HCT116 (cell line): ENCODE data around the gene COL7A1.

Source experiments
- ATF3 ChIP-seq: IDR thresholded peaks from 2 replicates; pipeline ENCODE4 v1.6.1; 2012
- CEBPB ChIP-seq: IDR thresholded peaks from 2 replicates; pipeline ENCODE4 v1.6.1; 2012; ENCODE audit warnings: low read depth
- CTCF ChIP-seq, 3 experiments: fragments of 200-600 bp in 1 of 3; sonication (generic) in 1 of 3; IDR thresholded peaks in 2 of 3; conservative IDR thresholded peaks in 1 of 3; 2 replicates each; pipeline ENCODE4 v1.5.1; 2012 to 2017; ENCODE audit warnings: low read depth in 2 of 3, low read length in 2 of 3, antibody characterized with exemption in 1 of 3, borderline replicate concordance in 1 of 3, control low read depth in 1 of 3, mild to moderate bottlenecking in 1 of 3, mixed read lengths in 1 of 3, mixed run types in 1 of 3, moderate library complexity in 1 of 3; ENCODE audit not compliant: insufficient read depth in 1 of 3
- EZH2 ChIP-seq: fragments of 200-600 bp; sonication (generic); IDR thresholded peaks from 2 replicates; pipeline ENCODE4 v1.6.1; 2017; ENCODE audit warnings: antibody characterized with exemption, mixed run types
- EZH2phosphoT487 ChIP-seq: fragments of 200-600 bp; IDR thresholded peaks from 2 replicates; pipeline ENCODE4 v1.6.1; 2018; ENCODE audit warnings: antibody characterized with exemption, borderline replicate concordance
- JUND ChIP-seq: IDR thresholded peaks from 2 replicates; pipeline ENCODE4 v1.6.1; 2012
- MAX ChIP-seq: IDR thresholded peaks from 2 replicates; pipeline ENCODE4 v1.6.1; 2012
- POLR2A ChIP-seq: IDR thresholded peaks from 2 replicates; pipeline ENCODE4 v1.7.0; 2011; ENCODE audit warnings: borderline replicate concordance; ENCODE audit not compliant: insufficient read depth, insufficient read length; ENCODE audit errors: extremely low read depth
- RAD21 ChIP-seq: IDR thresholded peaks from 2 replicates; pipeline ENCODE4 v1.6.1; 2012; ENCODE audit warnings: low read depth, mild to moderate bottlenecking
- REST ChIP-seq: IDR thresholded peaks from 2 replicates; pipeline ENCODE4 v1.6.1; 2012; ENCODE audit warnings: low read depth
- SIN3A ChIP-seq: IDR thresholded peaks from 2 replicates; pipeline ENCODE4 v1.6.1; 2012; ENCODE audit warnings: low read depth
- TCF7L2 ChIP-seq: IDR thresholded peaks from 2 replicates; pipeline ENCODE4 v1.7.0; 2011; ENCODE audit warnings: borderline replicate concordance, inconsistent platforms; ENCODE audit not compliant: insufficient read depth, insufficient read length; ENCODE audit errors: extremely low read depth
- ZNF274 ChIP-seq: fragments of 200-500 bp; sonication (Bioruptor generic); IDR thresholded peaks from 2 replicates; pipeline ENCODE4 v1.6.1; 2014; ENCODE audit warnings: mild to moderate bottlenecking, low read depth, low read length, inconsistent platforms

- TF ChIP-seq SIN3A: no peak
- no peak for TF ChIP-seq EZH2
- TF ChIP-seq CEBPB: no peak
- no peak for TF ChIP-seq ATF3
- TF ChIP-seq POLR2A: no peak
- TF ChIP-seq REST: no peak
- no peak for TF ChIP-seq JUND
- TF ChIP-seq CTCF (IDR thresholded peaks at IDR 0.05 in 2 of 3, conservative IDR thresholded peaks at IDR 0.05 in 1 of 3; ENCODE audit: borderline replicate concordance in 1 of 3, insufficient read depth in 1 of 3, low read depth in 2 of 3, low read length in 2 of 3): no peak
- TF ChIP-seq ZNF274: no peak
- no peak for TF ChIP-seq RAD21
- TF ChIP-seq MAX: no peak
- no peak for TF ChIP-seq EZH2phosphoT487
- no peak for TF ChIP-seq TCF7L2
These were observed 42.2 kb upstream of the COL7A1 start for GRCh38 chr3:48637305-48637704.
